ENCODE data around the gene WASF3.

DNA sequence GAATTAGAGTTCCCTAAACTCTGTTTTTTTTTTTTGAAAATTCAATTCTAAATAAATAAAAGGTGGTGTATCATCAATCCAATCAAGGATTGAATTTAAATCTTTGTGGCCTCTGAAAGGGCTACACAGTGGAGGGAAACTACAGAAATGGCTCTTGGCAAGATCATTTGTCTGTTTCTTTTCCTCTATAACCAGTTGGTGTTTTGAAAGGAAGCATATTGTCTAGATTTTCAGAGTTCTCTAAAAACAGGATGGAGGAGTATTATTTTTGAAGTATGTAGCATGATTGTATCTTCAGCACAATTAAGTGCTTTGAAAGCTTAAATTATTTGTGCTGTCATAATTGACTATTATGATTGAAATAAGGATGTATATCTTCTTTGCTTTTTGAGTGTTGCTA is 29.8 kb downstream of the WASF3 start:
- TF ChIP-seq, protein P1, sequence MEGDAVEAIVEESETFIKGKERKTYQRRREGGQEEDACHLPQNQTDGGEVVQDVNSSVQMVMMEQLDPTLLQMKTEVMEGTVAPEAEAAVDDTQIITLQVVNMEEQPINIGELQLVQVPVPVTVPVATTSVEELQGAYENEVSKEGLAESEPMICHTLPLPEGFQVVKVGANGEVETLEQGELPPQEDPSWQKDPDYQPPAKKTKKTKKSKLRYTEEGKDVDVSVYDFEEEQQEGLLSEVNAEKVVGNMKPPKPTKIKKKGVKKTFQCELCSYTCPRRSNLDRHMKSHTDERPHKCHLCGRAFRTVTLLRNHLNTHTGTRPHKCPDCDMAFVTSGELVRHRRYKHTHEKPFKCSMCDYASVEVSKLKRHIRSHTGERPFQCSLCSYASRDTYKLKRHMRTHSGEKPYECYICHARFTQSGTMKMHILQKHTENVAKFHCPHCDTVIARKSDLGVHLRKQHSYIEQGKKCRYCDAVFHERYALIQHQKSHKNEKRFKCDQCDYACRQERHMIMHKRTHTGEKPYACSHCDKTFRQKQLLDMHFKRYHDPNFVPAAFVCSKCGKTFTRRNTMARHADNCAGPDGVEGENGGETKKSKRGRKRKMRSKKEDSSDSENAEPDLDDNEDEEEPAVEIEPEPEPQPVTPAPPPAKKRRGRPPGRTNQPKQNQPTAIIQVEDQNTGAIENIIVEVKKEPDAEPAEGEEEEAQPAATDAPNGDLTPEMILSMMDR (IDR thresholded peaks at IDR 0.05) = no peak
- TF ChIP-seq POLR2A (IDR thresholded peaks at IDR 0.05) (no peak), POLR2AphosphoS5 (IDR thresholded peaks at IDR 0.05) (no peak)
